ENCODE results near the gene MLLT1. TPM values are rescaled to one million over a fixed set of nuclear protein-coding genes. Genes with fewer than 3 reads are reported as not detected.

MLLT1 gene
- total and polyA plus RNA-seq, 2 donors (not counting 1 experiment from before 2014, with no cell fraction given), result 19.4 to 40.2 TPM

GRCh38 chr19:6270076-6270745 lies 9.6 kb downstream of the MLLT1 start:
- Histone ChIP-seq H3K27me3 (replicated peaks in 1 of 4; ENCODE audit: control extremely low read depth in 1 of 4, control insufficient read depth in 3 of 4, insufficient read depth in 4 of 4, low read length in 3 of 4) (no peaks in the 10 kb centered on the region), H3K9me3 (ENCODE audit: control extremely low read depth in 1 of 3, control insufficient read depth in 2 of 3, insufficient read depth in 1 of 3, low read length in 2 of 3) (no peaks in the 10 kb centered on the region), H3K9ac (ENCODE audit: low read length) (no peak overlapping the region), H3K36me3 (replicated peaks in 1 of 2; ENCODE audit: control extremely low read depth in 1 of 2, control insufficient read depth in 1 of 2, extremely low read depth in 1 of 2, insufficient read depth in 2 of 2, low read length in 1 of 2) (peaks cover 0 to 20% of the 10 kb centered on the region in 2 experiments), H3K4me3 (ENCODE audit: control extremely low read depth in 1 of 5, extremely low read depth in 1 of 5, insufficient read depth in 1 of 5, low read depth in 2 of 5, low read length in 4 of 5) (no peak overlapping the region), H3K27ac (ENCODE audit: low read length in 2 of 2) (no peak overlapping the region), H3K4me2 (replicated peaks; ENCODE audit: low read depth, low read length, poor library complexity, severe bottlenecking) (no peak overlapping the region), H3K4me1 (ENCODE audit: control insufficient read depth in 2 of 2, insufficient read depth in 2 of 2, low read length in 2 of 2) (no peaks in the 10 kb centered on the region), H4K20me1 (ENCODE audit: control insufficient read depth, insufficient read depth, low read length, poor library complexity, severe bottlenecking) (peaks cover 59% of the 10 kb centered on the region), H3K79me2 (ENCODE audit: control insufficient read depth, insufficient read depth, low read length) (peaks cover 72% of the 10 kb centered on the region), H2AFZ (ENCODE audit: insufficient read depth, low read depth, low read length, poor library complexity, severe bottlenecking) (no peak overlapping the region)
- H3K27me3 Mint-ChIP-seq, result no peaks in the 10 kb centered on the region
- TF ChIP-seq, protein P1, sequence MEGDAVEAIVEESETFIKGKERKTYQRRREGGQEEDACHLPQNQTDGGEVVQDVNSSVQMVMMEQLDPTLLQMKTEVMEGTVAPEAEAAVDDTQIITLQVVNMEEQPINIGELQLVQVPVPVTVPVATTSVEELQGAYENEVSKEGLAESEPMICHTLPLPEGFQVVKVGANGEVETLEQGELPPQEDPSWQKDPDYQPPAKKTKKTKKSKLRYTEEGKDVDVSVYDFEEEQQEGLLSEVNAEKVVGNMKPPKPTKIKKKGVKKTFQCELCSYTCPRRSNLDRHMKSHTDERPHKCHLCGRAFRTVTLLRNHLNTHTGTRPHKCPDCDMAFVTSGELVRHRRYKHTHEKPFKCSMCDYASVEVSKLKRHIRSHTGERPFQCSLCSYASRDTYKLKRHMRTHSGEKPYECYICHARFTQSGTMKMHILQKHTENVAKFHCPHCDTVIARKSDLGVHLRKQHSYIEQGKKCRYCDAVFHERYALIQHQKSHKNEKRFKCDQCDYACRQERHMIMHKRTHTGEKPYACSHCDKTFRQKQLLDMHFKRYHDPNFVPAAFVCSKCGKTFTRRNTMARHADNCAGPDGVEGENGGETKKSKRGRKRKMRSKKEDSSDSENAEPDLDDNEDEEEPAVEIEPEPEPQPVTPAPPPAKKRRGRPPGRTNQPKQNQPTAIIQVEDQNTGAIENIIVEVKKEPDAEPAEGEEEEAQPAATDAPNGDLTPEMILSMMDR (IDR thresholded peaks at IDR 0.05), result no peak
- TF ChIP-seq EZH2 (IDR thresholded peaks at IDR 0.05; ENCODE audit: borderline replicate concordance, insufficient read depth, low read depth, low read length, poor library complexity, severe bottlenecking), result no peak
- ChIA-PET POLR2A (no interaction called here), CTCF (no interaction called here)
- 96% methylated on average over 19 of the region's 31 CpGs for WGBS (ENCODE audit: insufficient coverage)
- DNase-seq (no peak), ATAC-seq (ENCODE audit: low read depth) (no peak)
- intact Hi-C loops (cut with micrococcal nuclease), result no loop called here
- H3K9me3 Mint-ChIP-seq (ENCODE audit: insufficient read depth), result no peaks in the 10 kb centered on the region
- H3K4me1 Mint-ChIP-seq, result peaks cover 5% of the 10 kb centered on the region
- H3K4me3 Mint-ChIP-seq, result no peak overlapping the region
- no peak overlapping the region for H3K27ac Mint-ChIP-seq

DNA sequence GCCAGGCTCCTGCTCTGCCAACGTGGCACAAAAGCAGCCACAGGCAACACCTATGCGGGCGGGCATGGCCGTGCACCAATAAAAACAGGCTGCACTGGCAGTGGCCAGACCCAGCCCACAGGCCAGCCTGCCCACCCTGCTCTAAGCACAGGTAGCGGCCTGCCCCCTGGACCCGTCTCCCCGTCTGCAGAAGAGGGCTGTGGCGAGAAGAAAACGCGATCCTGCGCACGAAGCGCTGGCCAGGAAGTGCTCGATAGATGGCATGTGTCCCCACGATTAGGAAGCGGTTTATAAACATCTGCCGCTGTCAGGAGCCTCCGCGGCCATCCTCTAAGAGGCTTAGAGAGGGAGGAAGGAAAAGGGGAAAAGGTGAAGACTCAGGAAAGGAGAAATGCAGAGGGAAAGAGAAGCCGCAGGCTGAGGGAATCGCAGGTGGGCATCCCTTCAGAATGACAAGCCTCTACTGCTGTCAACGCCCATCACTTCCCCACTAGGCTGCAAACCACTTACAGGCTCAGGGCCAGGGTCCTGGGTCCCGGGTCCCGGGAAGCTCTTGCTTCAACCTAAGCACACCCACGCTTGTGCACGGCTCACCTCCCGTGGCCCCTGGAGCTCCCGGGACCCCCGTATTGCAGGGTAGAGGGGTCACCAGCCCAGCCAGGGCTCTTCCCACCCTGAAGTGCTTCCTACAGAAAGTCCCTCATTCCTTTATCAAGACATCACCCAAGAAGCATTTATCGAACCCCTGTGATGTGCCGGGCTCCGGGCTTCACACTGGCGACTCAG lies 10.5 kb downstream of the MLLT1 start:
- Mint-ChIP-seq H3K4me3 (no peak overlapping the region), H3K4me1 (peaks cover under 1% of the 10 kb centered on the region), H3K27ac (no peak overlapping the region), H3K27me3 (no peaks in the 10 kb centered on the region), H3K9me3 (ENCODE audit: insufficient read depth) (no peaks in the 10 kb centered on the region)
- Histone ChIP-seq H3K9ac (ENCODE audit: low read length) (no peak overlapping the region), H3K27ac (ENCODE audit: low read length in 2 of 2) (no peak overlapping the region), H3K36me3 (replicated peaks in 1 of 2; ENCODE audit: control extremely low read depth in 1 of 2, control insufficient read depth in 1 of 2, extremely low read depth in 1 of 2, insufficient read depth in 2 of 2, low read length in 1 of 2) (peaks cover 0 to 20% of the 10 kb centered on the region in 2 experiments), H3K4me1 (ENCODE audit: control insufficient read depth in 2 of 2, insufficient read depth in 2 of 2, low read length in 2 of 2) (no peaks in the 10 kb centered on the region), H4K20me1 (ENCODE audit: control insufficient read depth, insufficient read depth, low read length, poor library complexity, severe bottlenecking) (peaks cover 50% of the 10 kb centered on the region), H3K9me3 (ENCODE audit: control extremely low read depth in 1 of 3, control insufficient read depth in 2 of 3, insufficient read depth in 1 of 3, low read length in 2 of 3) (no peaks in the 10 kb centered on the region), H3K27me3 (replicated peaks in 1 of 4; ENCODE audit: control extremely low read depth in 1 of 4, control insufficient read depth in 3 of 4, insufficient read depth in 4 of 4, low read length in 3 of 4) (no peaks in the 10 kb centered on the region), H3K79me2 (ENCODE audit: control insufficient read depth, insufficient read depth, low read length) (peaks cover 69% of the 10 kb centered on the region), H2AFZ (ENCODE audit: insufficient read depth, low read depth, low read length, poor library complexity, severe bottlenecking) (no peak overlapping the region), H3K4me3 (ENCODE audit: control extremely low read depth in 1 of 5, extremely low read depth in 1 of 5, insufficient read depth in 1 of 5, low read depth in 2 of 5, low read length in 4 of 5) (no peak overlapping the region), H3K4me2 (replicated peaks; ENCODE audit: low read depth, low read length, poor library complexity, severe bottlenecking) (no peak overlapping the region)
- CTCF ChIA-PET, result interaction anchor here (0.6 kb wide), 2 partner anchors 140 to 1431 kb away, joined by 3 to 4 read pairs; no protein-coding TSS in a partner anchor
- POLR2A ChIA-PET, result no interaction called here
- 97% methylated on average over 32 of the region's 33 CpGs for WGBS (ENCODE audit: insufficient coverage)
- TF ChIP-seq, protein P1 (IDR thresholded peaks at IDR 0.05), result no peak
- TF ChIP-seq EZH2 (IDR thresholded peaks at IDR 0.05; ENCODE audit: borderline replicate concordance, insufficient read depth, low read depth, low read length, poor library complexity, severe bottlenecking), result no peak
- no peak for DNase-seq
- intact Hi-C loops (cut with micrococcal nuclease), result no loop called here
- no peak for ATAC-seq (ENCODE audit: low read depth)

Measured in B cell (primary cell).